A549 (cell line): ENCODE measurements around the gene LRFN2. TPM values are rescaled to one million over a fixed set of nuclear protein-coding genes. Genes with fewer than 3 reads are reported as not detected.

ENCODE experiments used
- ATAC-seq, 2 experiments: fragments of 200-7000 bp in 1 of 2; fragments of >200 bp in 1 of 2; cut with Nextera tagmentation in 1 of 2; cut with Tn5 transposase in 1 of 2; 3 replicates each; pipeline versions ENCODE4 v1.8.0 to v1.9.1; 2018 to 2020; ENCODE audit warnings: mild to moderate bottlenecking in 1 of 2, moderate library complexity in 1 of 2
- CTCF ChIA-PET: fragments of 300-600 bp; sonication (Branson Sonifier 250); formaldehyde crosslinking; extraction: SDS; loops from one replicate; lab custom pipeline; 2021; ENCODE audit warnings: antibody characterized with exemption, inconsistent platforms; lab: Yijun Ruan, JAX
- POLR2A ChIA-PET: fragments of 350-600 bp; formaldehyde crosslinking; extraction: SDS; loops from one replicate; lab custom pipeline; 2021; ENCODE audit warnings: antibody characterized with exemption, inconsistent platforms; lab: Yijun Ruan, JAX
- DNase-seq, 2 experiments: peaks; one replicate each; pipeline versions ENCODE4 v3.0.0 to v3.0.0-alpha.2; 2011 to 2016; ENCODE audit warnings: low read depth in 1 of 2, low spot score in 1 of 2
- FAIRE-seq: peaks from 2 replicates; lab custom pipeline; 2011; peaks lifted over from hg19 to GRCh38; lab: Jason Lieb, UNC
- H3K27ac ChIP-seq, 2 experiments: fragments of >200 bp; sonication (Bioruptor Twin); formaldehyde crosslinking; 3 replicates each; pipeline ENCODE4 v1.5.1; 2016 to 2017
- H3K4me1 ChIP-seq: fragments of >200 bp; sonication (Bioruptor Twin); formaldehyde crosslinking; 3 replicates; pipeline ENCODE4 v1.6.1; 2016
- H3K4me2 ChIP-seq: fragments of >200 bp; sonication (Bioruptor Twin); formaldehyde crosslinking; 3 replicates; pipeline ENCODE4 v1.6.1; 2016
- H3K4me3 ChIP-seq: fragments of >200 bp; sonication (Bioruptor Twin); formaldehyde crosslinking; 3 replicates; pipeline ENCODE4 v1.5.1; 2016
- H3K9me3 ChIP-seq: fragments of >200 bp; sonication (Bioruptor Twin); formaldehyde crosslinking; 3 replicates; pipeline ENCODE4 v1.6.1; 2016
- BCL3 ChIP-seq: fragments of >200 bp; sonication (Bioruptor Twin); formaldehyde crosslinking; IDR thresholded peaks from 3 replicates; pipeline ENCODE4 v1.6.1; 2016
- CBX2 ChIP-seq: fragments of 200-600 bp; sonication (generic); IDR thresholded peaks from 2 replicates; pipeline ENCODE4 v1.6.1; 2016; ENCODE audit warnings: low read depth, mild to moderate bottlenecking, borderline replicate concordance
- CBX8 ChIP-seq: fragments of 200-600 bp; sonication (generic); IDR thresholded peaks from 2 replicates; pipeline ENCODE4 v1.6.1; 2016
- CHD4 ChIP-seq: fragments of 200-600 bp; sonication (generic); IDR thresholded peaks from 2 replicates; pipeline ENCODE4 v1.6.1; 2016; ENCODE audit warnings: antibody characterized with exemption, mild to moderate bottlenecking, borderline replicate concordance
- ELK1 ChIP-seq: fragments of 150-350 bp; IDR thresholded peaks from 2 replicates; pipeline ENCODE4 v1.6.1; 2014; ENCODE audit warnings: low read depth, mild to moderate bottlenecking, low read length
- ESRRA ChIP-seq: fragments of 150-350 bp; IDR thresholded peaks from 2 replicates; pipeline ENCODE4 v1.6.1; 2014; ENCODE audit warnings: mild to moderate bottlenecking, low read length, borderline replicate concordance
- GATA3 ChIP-seq: IDR thresholded peaks from 2 replicates; pipeline ENCODE4 v1.6.1; 2012; ENCODE audit warnings: borderline replicate concordance
- HOXB5 ChIP-seq: fragments of 250-450 bp; sonication (Bioruptor Pico); IDR thresholded peaks from 2 replicates; pipeline ENCODE4 v1.5.0; 2020; ENCODE audit warnings: mild to moderate bottlenecking, moderate library complexity
- MAFK ChIP-seq: fragments of 450-650 bp; IDR thresholded peaks from 2 replicates; pipeline ENCODE4 v1.6.1; 2014; ENCODE audit not compliant: partially characterized antibody
- MAX ChIP-seq: IDR thresholded peaks from 2 replicates; pipeline ENCODE4 v1.6.1; 2012
- MAZ ChIP-seq: fragments of 150-350 bp; IDR thresholded peaks from 2 replicates; pipeline ENCODE4 v1.6.1; 2014; ENCODE audit warnings: antibody characterized with exemption, low read depth, low read length, borderline replicate concordance
- PHF8 ChIP-seq: fragments of 200-600 bp; sonication (generic); IDR thresholded peaks from 2 replicates; pipeline ENCODE4 v1.6.1; 2016; ENCODE audit warnings: low read depth, mild to moderate bottlenecking, antibody characterized with exemption, moderate library complexity, borderline replicate concordance
- POLR2A ChIP-seq: IDR thresholded peaks from 2 replicates; pipeline ENCODE4 v1.6.1; 2012; ENCODE audit warnings: mild to moderate bottlenecking, low read length
- POLR2AphosphoS2 ChIP-seq: conservative IDR thresholded peaks from 2 replicates; pipeline ENCODE4 v1.6.1; 2012; ENCODE audit warnings: low read length, improper control_type of control experiment, inconsistent platforms
- RAD21 ChIP-seq, 2 experiments: fragments of >200 bp in 1 of 2; sonication (Bioruptor Twin) in 1 of 2; formaldehyde crosslinking in 1 of 2; IDR thresholded peaks in 1 of 2; conservative IDR thresholded peaks in 1 of 2; 2 replicates in 1 of 2; 3 replicates in 1 of 2; pipeline ENCODE4 v1.6.1; 2012 to 2018; ENCODE audit warnings: inconsistent platforms in 1 of 2
- RARB ChIP-seq: fragments of 250-450 bp; sonication (Bioruptor Pico); IDR thresholded peaks from 2 replicates; pipeline ENCODE4 v1.8.0; 2021; ENCODE audit warnings: mild to moderate bottlenecking, moderate library complexity
- RCOR1 ChIP-seq: fragments of 150-350 bp; IDR thresholded peaks from 2 replicates; pipeline ENCODE4 v1.6.1; 2014; ENCODE audit warnings: antibody characterized with exemption, low read length, low read depth
- SMC3 ChIP-seq: fragments of >200 bp; sonication (Bioruptor Twin); formaldehyde crosslinking; IDR thresholded peaks from 3 replicates; pipeline ENCODE4 v1.6.1; 2018; ENCODE audit warnings: inconsistent platforms
- SREBF2 ChIP-seq: fragments of 450-650 bp; IDR thresholded peaks from 2 replicates; pipeline ENCODE4 v1.6.1; 2014; ENCODE audit warnings: mild to moderate bottlenecking, moderate library complexity
- ZC3H11A ChIP-seq: fragments of 450-650 bp; IDR thresholded peaks from 2 replicates; pipeline ENCODE4 v1.6.1; 2014; ENCODE audit warnings: antibody characterized with exemption, mild to moderate bottlenecking
- ZFP36 ChIP-seq: fragments of 450-650 bp; IDR thresholded peaks from 2 replicates; pipeline ENCODE4 v1.6.1; 2014; ENCODE audit warnings: borderline replicate concordance; ENCODE audit not compliant: partially characterized antibody
- ZNF302 ChIP-seq: fragments of 250-450 bp; sonication (Bioruptor Pico); IDR thresholded peaks from 2 replicates; pipeline ENCODE4 v1.9.0; 2021; ENCODE audit warnings: inconsistent platforms, mild to moderate bottlenecking, moderate library complexity
- ZSCAN20 ChIP-seq: fragments of 250-450 bp; sonication (Bioruptor Pico); IDR thresholded peaks from 2 replicates; pipeline ENCODE4 v1.8.0; 2022; ENCODE audit warnings: mild to moderate bottlenecking, moderate library complexity
- WGBS: methylation state at CpG from one replicate; pipeline ENCODE4 v1.1.6; 2017; ENCODE audit errors: missing lambda C conversion rate; 5-methylcytosine and 5-hydroxymethylcytosine counted together
- polyA plus RNA-seq, 4 experiments: library from polyadenylated mRNA; depleted of rRNA in 3 of 4; stranded (reverse); fragments of >200 nt; fragmentation: RNase III in 1 of 4; extraction: RNeasy Plus Mini Kit Qiagen cat#74134 plus additional on column Dnase treatment in 1 of 4; gene quantifications; 2 replicates in 3 of 4; 3 replicates in 1 of 4; pipeline ENCODE4 v1.2.3, GENCODE V29; 2011 to 2017
- TF ChIP-seq, protein P1 (sequence below): fragments of >200 bp; sonication (Bioruptor Twin); formaldehyde crosslinking; IDR thresholded peaks from 3 replicates; pipeline ENCODE4 v1.5.1; 2016
- TF ChIP-seq, protein P2 (sequence below): IDR thresholded peaks from 2 replicates; pipeline ENCODE4 v1.6.1; 2012; ENCODE audit warnings: low read depth, borderline replicate concordance
- TF ChIP-seq, protein P3 (sequence below): fragments of >200 bp; sonication (Bioruptor Twin); formaldehyde crosslinking; IDR thresholded peaks from 2 replicates; pipeline ENCODE4 v1.6.1; 2016
- TF ChIP-seq, protein P4 (sequence below): fragments of 450-650 bp; IDR thresholded peaks from 2 replicates; pipeline ENCODE4 v1.6.1; 2014; ENCODE audit warnings: antibody characterized with exemption

Gene LRFN2
- polyA plus RNA-seq, 2 of the 4 experiments (the other 2 are of a cell fraction) = not detected

GRCh38 chr6:40356242-40356910 is 230.8 kb downstream of the LRFN2 start:
- Histone ChIP-seq H3K4me1 (no peaks in the 10 kb centered on the region), H3K4me3 (no peak overlapping the region), H3K9me3 (no peaks in the 10 kb centered on the region), H3K27ac (no peak overlapping the region), H3K4me2 (no peak overlapping the region)
- ChIA-PET CTCF (interaction anchor here (0.6 kb wide), 1 partner anchor 898 kb away, joined by 4 read pairs; no protein-coding TSS in a partner anchor), POLR2A (no interaction called here)
- FAIRE-seq (no peak), ATAC-seq (no peak), DNase-seq (no peak)
- no peak for TF ChIP-seq SREBF2
- TF ChIP-seq, protein P1, sequence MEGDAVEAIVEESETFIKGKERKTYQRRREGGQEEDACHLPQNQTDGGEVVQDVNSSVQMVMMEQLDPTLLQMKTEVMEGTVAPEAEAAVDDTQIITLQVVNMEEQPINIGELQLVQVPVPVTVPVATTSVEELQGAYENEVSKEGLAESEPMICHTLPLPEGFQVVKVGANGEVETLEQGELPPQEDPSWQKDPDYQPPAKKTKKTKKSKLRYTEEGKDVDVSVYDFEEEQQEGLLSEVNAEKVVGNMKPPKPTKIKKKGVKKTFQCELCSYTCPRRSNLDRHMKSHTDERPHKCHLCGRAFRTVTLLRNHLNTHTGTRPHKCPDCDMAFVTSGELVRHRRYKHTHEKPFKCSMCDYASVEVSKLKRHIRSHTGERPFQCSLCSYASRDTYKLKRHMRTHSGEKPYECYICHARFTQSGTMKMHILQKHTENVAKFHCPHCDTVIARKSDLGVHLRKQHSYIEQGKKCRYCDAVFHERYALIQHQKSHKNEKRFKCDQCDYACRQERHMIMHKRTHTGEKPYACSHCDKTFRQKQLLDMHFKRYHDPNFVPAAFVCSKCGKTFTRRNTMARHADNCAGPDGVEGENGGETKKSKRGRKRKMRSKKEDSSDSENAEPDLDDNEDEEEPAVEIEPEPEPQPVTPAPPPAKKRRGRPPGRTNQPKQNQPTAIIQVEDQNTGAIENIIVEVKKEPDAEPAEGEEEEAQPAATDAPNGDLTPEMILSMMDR = no peak
- TF ChIP-seq, protein P2, sequence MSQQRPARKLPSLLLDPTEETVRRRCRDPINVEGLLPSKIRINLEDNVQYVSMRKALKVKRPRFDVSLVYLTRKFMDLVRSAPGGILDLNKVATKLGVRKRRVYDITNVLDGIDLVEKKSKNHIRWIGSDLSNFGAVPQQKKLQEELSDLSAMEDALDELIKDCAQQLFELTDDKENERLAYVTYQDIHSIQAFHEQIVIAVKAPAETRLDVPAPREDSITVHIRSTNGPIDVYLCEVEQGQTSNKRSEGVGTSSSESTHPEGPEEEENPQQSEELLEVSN = no peak
- TF ChIP-seq ZC3H11A = no peak
- no peak for TF ChIP-seq ZSCAN20 (CRISPR knock-in tag)
- no peak for TF ChIP-seq PHF8
- TF ChIP-seq ZNF302 (CRISPR knock-in tag) = no peak
- TF ChIP-seq CBX8 = no peak
- TF ChIP-seq GATA3 = no peak
- 0% methylated on average over 2 of the region's 2 CpGs for WGBS

DNA sequence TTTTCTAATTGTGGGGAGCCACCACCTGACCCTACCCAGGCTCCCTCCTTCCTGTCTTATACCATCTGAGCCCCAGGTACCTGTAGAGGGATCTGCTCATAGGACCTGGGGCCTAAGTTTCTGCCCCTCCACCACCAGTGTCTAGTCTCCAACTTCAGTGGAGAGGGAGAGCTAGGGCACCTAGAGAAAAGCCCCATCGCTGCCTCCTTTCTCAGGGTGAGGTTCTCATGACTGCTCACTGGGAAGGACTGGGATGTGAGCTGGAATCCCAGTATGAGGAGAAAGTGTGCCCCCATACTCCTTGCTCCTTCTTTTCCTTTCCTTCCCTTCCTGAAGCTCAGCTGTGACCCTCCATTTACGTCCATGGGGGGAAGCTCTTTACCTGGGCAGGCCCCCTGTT is 231.6 kb downstream of the LRFN2 start:
- ChIA-PET POLR2A (no interaction called here), CTCF (no interaction called here)
- TF ChIP-seq HOXB5 (no peak), RCOR1 (no peak), BCL3 (no peak), MAZ (no peak), ZFP36 (no peak)
- TF ChIP-seq, protein P3, sequence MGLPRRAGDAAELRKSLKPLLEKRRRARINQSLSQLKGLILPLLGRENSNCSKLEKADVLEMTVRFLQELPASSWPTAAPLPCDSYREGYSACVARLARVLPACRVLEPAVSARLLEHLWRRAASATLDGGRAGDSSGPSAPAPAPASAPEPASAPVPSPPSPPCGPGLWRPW = no peak
- TF ChIP-seq, protein P4, sequence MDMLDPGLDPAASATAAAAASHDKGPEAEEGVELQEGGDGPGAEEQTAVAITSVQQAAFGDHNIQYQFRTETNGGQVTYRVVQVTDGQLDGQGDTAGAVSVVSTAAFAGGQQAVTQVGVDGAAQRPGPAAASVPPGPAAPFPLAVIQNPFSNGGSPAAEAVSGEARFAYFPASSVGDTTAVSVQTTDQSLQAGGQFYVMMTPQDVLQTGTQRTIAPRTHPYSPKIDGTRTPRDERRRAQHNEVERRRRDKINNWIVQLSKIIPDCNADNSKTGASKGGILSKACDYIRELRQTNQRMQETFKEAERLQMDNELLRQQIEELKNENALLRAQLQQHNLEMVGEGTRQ = no peak
- FAIRE-seq = no peak
- 0% methylated on average over 1 of the region's 2 CpGs for WGBS
- no peak overlapping the region for H3K4me3 ChIP-seq
- no peak overlapping the region for H3K27ac ChIP-seq
- no peak for ATAC-seq
- H3K9me3 ChIP-seq = no peaks in the 10 kb centered on the region
- H3K4me2 ChIP-seq = no peak overlapping the region
- no peaks in the 10 kb centered on the region for H3K4me1 ChIP-seq
- DNase-seq = no peak

DNA sequence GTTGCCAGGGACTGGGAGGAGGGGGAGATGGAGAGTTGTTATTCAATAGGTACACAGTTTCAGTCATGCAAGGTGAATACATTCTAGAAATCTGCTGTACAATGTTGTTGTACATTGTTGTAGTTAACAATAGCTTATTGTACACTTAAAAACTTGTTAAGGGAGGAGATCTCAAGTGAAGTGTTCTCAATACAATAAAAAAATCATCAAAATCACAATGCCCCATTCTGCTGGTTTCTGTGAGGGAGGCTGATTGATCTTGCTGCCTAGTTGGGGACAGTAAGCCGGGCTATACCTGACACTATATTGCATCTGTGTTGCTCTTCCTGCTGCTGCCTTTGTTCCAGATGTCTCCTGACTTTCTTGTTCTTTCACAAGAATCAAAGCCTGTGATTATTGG is 232.1 kb downstream of the LRFN2 start:
- Histone ChIP-seq H3K9me3 (no peaks in the 10 kb centered on the region), H3K4me1 (no peaks in the 10 kb centered on the region), H3K4me3 (no peak overlapping the region), H3K27ac (no peak overlapping the region), H3K4me2 (no peak overlapping the region)
- ATAC-seq (no peak), FAIRE-seq (no peak), DNase-seq (no peak)
- WGBS = 0% methylated on average over 1 of the region's 1 CpG
- POLR2A ChIA-PET = no interaction called here
- CTCF ChIA-PET = no interaction called here
- TF ChIP-seq RAD21 (conservative IDR thresholded peaks at IDR 0.05 in 1 of 2, IDR thresholded peaks at IDR 0.05 in 1 of 2) (no peak), SMC3 (no peak), MAFK (no peak), RCOR1 (no peak), MAX (no peak), ELK1 (no peak), POLR2AphosphoS2 (no peak), CBX2 (no peak), PHF8 (no peak), POLR2A (no peak), CHD4 (no peak), RARB (CRISPR knock-in tag) (no peak), ESRRA (no peak), MAZ (no peak), SREBF2 (no peak), BCL3 (no peak)
